Prostate gland (tissue), 2 donors: ENCODE results near the gene TSR3. TPM values are rescaled to one million over a fixed set of nuclear protein-coding genes. Genes with fewer than 3 reads are reported as not detected.

ENCODE experiments used
- DNase-seq: peaks from one replicate; pipeline ENCODE4 v3.0.0-alpha.2; 2019; ENCODE audit warnings: low spot score
- H3K27ac ChIP-seq, 2 donors: fragments of 200-600 bp; sonication (generic); 2 replicates each; pipeline ENCODE4 v1.5.1; 2017 to 2019
- H3K27me3 ChIP-seq: fragments of 200-600 bp; sonication (generic); replicated peaks from 2 replicates; pipeline ENCODE4 v1.5.1; 2019; ENCODE audit not compliant: insufficient read depth
- H3K36me3 ChIP-seq, 2 donors: fragments of 200-600 bp; sonication (generic); 1 replicate in 1 of 2; 2 replicates in 1 of 2; pipeline versions ENCODE4 v1.5.1 to v1.8.1; 2017 to 2019
- H3K4me1 ChIP-seq: fragments of 200-600 bp; sonication (generic); replicated peaks from 2 replicates; pipeline ENCODE4 v1.5.1; 2019
- H3K4me3 ChIP-seq, 2 donors: fragments of 200-600 bp; sonication (generic); 2 replicates each; pipeline ENCODE4 v1.5.1; 2017 to 2019
- H3K9me3 ChIP-seq: fragments of 200-600 bp; sonication (generic); 2 replicates; pipeline ENCODE4 v1.5.1; 2017
- CTCF ChIP-seq, 4 experiments: fragments of 200-600 bp in 2 of 4; fragments of 450-650 bp in 2 of 4; sonication (generic) in 2 of 4; IDR thresholded peaks; 1 replicate in 3 of 4; 2 replicates in 1 of 4; pipeline ENCODE4 v1.5.1; 2016 to 2019; ENCODE audit warnings: antibody characterized with exemption in 4 of 4, mild to moderate bottlenecking in 2 of 4, moderate library complexity in 2 of 4
- POLR2A ChIP-seq: fragments of 450-650 bp; IDR thresholded peaks from one replicate; pipeline ENCODE4 v1.6.1; 2016; ENCODE audit warnings: antibody characterized with exemption, mild to moderate bottlenecking
- POLR2AphosphoS5 ChIP-seq: sonication (generic); formaldehyde crosslinking; IDR thresholded peaks from one replicate; pipeline ENCODE4 v1.6.1; 2017; ENCODE audit warnings: antibody characterized with exemption
- WGBS: methylation state at CpG from one replicate; pipeline ENCODE4 v1.1.5; 2018; 5-methylcytosine and 5-hydroxymethylcytosine counted together
- intact Hi-C: fragments of 100-400 bp; cut with DNase I; formaldehyde crosslinking; loops from one replicate; pipeline ENCODE4 v1.14.2; 2022
- total RNA-seq, 2 donors: library from RNA; depleted of rRNA; stranded (reverse); fragments of >200 nt; gene quantifications; one replicate each; pipeline ENCODE4 v1.1.0, GENCODE V29; 2016

TSR3 gene
- total RNA-seq, 2 donors from 2014 or later = 108 to 148 TPM

DNA sequence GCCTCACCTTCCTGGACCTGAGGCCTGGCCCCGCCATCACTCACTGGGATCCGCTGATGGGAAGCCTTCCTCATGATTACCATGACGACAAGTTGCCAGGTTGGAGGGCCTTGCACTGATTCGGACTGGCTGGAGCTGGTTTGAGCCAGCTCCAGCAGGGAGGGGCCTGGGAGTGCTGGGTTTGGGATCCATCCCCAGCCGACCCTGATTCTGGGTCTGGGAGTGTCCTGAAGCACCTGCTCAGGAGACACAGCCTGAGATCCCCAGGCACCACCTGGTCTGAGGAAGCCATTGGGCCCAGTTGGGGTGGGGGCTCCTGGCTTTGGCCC is 24.1 kb downstream of the TSR3 start:
- DNase-seq = no peak
- 64% methylated on average over 5 of the region's 5 CpGs for WGBS
- intact Hi-C loops = no loop called here
- H3K4me3 ChIP-seq = no peak overlapping the region
- H3K4me1 ChIP-seq = peaks cover 14% of the 10 kb centered on the region
- no peak overlapping the region for H3K27ac ChIP-seq
- TF ChIP-seq POLR2AphosphoS5 (no peak), POLR2A (no peak)
- no peaks in the 10 kb centered on the region for H3K27me3 ChIP-seq
- no peaks in the 10 kb centered on the region for H3K36me3 ChIP-seq
- no peaks in the 10 kb centered on the region for H3K9me3 ChIP-seq

- WGBS = 72% methylated on average over 16 of the region's 17 CpGs
- no peak for DNase-seq
- no peak overlapping the region for H3K27ac ChIP-seq
- no peak overlapping the region for H3K4me3 ChIP-seq
- peaks cover 10% of the 10 kb centered on the region for H3K4me1 ChIP-seq
- intact Hi-C loops = no loop called here
- H3K27me3 ChIP-seq = no peaks in the 10 kb centered on the region
- H3K9me3 ChIP-seq = no peaks in the 10 kb centered on the region
- no peak for TF ChIP-seq POLR2A
- no peak for TF ChIP-seq POLR2AphosphoS5
- no peak for TF ChIP-seq CTCF (IDR thresholded peaks at IDR 0.05)
- no peaks in the 10 kb centered on the region for H3K36me3 ChIP-seq
Observed at GRCh38 chr16:1326946-1327618, 24.6 kb downstream of the TSR3 start.

DNA sequence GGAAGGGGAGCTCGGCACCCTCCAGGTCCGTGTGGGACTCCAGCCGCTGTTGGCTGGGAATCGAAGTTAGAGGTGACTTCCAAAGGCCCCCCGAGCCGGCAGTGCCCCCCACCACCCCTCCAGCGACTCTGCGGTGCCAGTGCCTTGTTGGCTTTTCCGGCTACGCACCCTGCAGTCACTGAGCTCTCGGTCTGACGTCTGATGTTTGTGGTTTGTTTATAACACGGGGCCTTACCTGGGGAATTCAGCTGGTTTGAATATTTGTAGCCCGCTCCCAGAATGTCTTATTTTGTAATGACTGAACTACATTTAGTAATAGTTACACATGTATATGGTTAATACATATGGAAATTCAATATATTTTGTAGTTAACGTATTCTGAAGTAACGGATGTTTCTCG is 25.3 kb downstream of the TSR3 start:
- TF ChIP-seq POLR2AphosphoS5 (no peak), POLR2A (no peak), CTCF (IDR thresholded peaks at IDR 0.05) (no peak)
- intact Hi-C loops = no loop called here
- WGBS = 67% methylated on average over 17 of the region's 17 CpGs
- Histone ChIP-seq H3K36me3 (no peaks in the 10 kb centered on the region), H3K4me3 (no peak overlapping the region), H3K27ac (no peak overlapping the region), H3K27me3 (no peaks in the 10 kb centered on the region), H3K9me3 (no peaks in the 10 kb centered on the region), H3K4me1 (peaks cover 4% of the 10 kb centered on the region)
- DNase-seq = no peak

DNA sequence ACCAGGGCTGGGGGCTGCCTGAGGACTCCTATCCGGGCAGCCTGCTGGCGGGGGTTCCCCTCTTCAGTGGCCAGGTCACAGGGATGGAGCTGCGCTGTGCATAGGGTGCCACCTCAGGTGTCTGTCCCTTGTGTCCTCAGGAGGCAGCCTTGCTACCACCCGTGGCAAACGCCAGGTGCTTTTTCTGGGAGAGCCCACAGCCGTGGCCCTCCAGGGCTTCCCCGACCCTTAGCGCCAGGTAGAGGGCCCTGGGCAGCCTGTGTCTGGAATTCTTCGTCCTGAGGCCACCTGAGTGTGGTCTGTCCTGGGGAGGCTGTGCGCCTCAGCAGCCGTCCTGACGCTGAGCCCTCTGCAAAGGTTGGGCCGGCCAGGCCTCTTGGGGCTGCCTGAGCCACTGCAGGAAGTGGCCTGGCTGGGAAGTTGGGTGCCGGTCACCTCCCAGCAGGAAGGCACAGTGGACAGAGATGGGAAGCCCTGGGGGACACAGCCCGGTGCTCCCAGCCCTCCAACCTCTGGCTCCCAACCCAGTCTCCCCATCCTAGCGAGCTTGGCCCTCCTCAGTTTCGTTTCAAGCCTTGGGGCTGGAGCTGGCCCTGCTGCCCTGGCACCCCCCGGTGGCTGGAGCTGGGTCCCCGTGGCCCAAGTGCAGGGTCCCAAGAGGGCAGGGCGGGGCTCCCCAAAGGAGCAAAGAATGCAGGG is 25.9 kb downstream of the TSR3 start:
- Histone ChIP-seq H3K4me1 (no peaks in the 10 kb centered on the region), H3K4me3 (no peak overlapping the region), H3K9me3 (no peaks in the 10 kb centered on the region), H3K27ac (no peak overlapping the region), H3K36me3 (peaks cover 3 to 5% of the 10 kb centered on the region in 2 donors), H3K27me3 (no peaks in the 10 kb centered on the region)
- 73% methylated on average over 17 of the region's 20 CpGs for WGBS
- no peak for DNase-seq
- no peak for TF ChIP-seq POLR2AphosphoS5
- no peak for TF ChIP-seq CTCF (IDR thresholded peaks at IDR 0.05)
- no peak for TF ChIP-seq POLR2A
- intact Hi-C loops = no loop called here

- peaks cover 6 to 11% of the 10 kb centered on the region in 2 donors for H3K36me3 ChIP-seq
- no peaks in the 10 kb centered on the region for H3K9me3 ChIP-seq
- no peak for TF ChIP-seq POLR2AphosphoS5
- no peak for TF ChIP-seq POLR2A
- no peaks in the 10 kb centered on the region for H3K4me1 ChIP-seq
- H3K27me3 ChIP-seq = no peaks in the 10 kb centered on the region
- no peak overlapping the region for H3K27ac ChIP-seq
- 88% methylated on average over 15 of the region's 15 CpGs for WGBS
- no peak for DNase-seq
- intact Hi-C loops = no loop called here
- no peak overlapping the region for H3K4me3 ChIP-seq
Observed at GRCh38 chr16:1325261-1325660, 26.4 kb downstream of the TSR3 start.
